ENCODE data around the gene TTLL10.

Gene TTLL10

GRCh38 chr1:1246577-1247340 lies 73.1 kb downstream of the TTLL10 start, which contains the start of gene C1QTNF12:
C1QTNF12 (minus strand) TSS chr1:1246722; CDS start chr1:1246690, 32 bp downstream.
- no peak for DNase-seq (ENCODE audit: low read depth)
- TF ChIP-seq CTCF (IDR thresholded peaks at IDR 0.05; ENCODE audit: low read depth, low read length): no peak
- TF ChIP-seq MAX (IDR thresholded peaks at IDR 0.05; ENCODE audit: low read depth, low read length): no peak
- no peak for TF ChIP-seq MYC (IDR thresholded peaks at IDR 0.05; ENCODE audit: low read depth, low read length)
- TF ChIP-seq POLR2A (IDR thresholded peaks at IDR 0.05; ENCODE audit: extremely low read depth, insufficient read length): no peak
- H3K4me3 ChIP-seq (ENCODE audit: low read depth, low read length): no peak within 1 kb of the TSS

GRCh38 chr1:1247341-1247913 lies 73.7 kb downstream of the TTLL10 start:
- TF ChIP-seq MYC (IDR thresholded peaks at IDR 0.05; ENCODE audit: low read depth, low read length) (no peak), CTCF (IDR thresholded peaks at IDR 0.05; ENCODE audit: low read depth, low read length) (no peak), POLR2A (IDR thresholded peaks at IDR 0.05; ENCODE audit: extremely low read depth, insufficient read length) (no peak), MAX (IDR thresholded peaks at IDR 0.05; ENCODE audit: low read depth, low read length) (no peak)

More at GRCh38 chr1:1247341-1247913, 73.7 kb downstream of the TTLL10 start:
- no peak for DNase-seq (ENCODE audit: low read depth)
- no peak overlapping the region for H3K4me3 ChIP-seq (ENCODE audit: low read depth, low read length)
